Mucosa of descending colon (tissue), 3 donors: ENCODE data around the gene PRKAR2B. TPM values are rescaled to one million over a fixed set of nuclear protein-coding genes. Genes with fewer than 3 reads are reported as not detected.
"Not testable (repeated sequence)": the region's sequence is repeated elsewhere in the genome, so short reads cannot be mapped to it uniquely, and the experiment has no call there.

Source experiments
- ATAC-seq: fragments of 200-7000 bp; cut with Tn5 transposase; one replicate; pipeline ENCODE4 v1.9.1; 2020; ENCODE audit warnings: mild to moderate bottlenecking, moderate library complexity
- DNase-seq, 3 donors: peaks; one replicate each; pipeline ENCODE4 v3.0.0-alpha.2; 2020
- H3K36me3 ChIP-seq: fragments of 200-600 bp; one replicate; pipeline ENCODE4 v1.8.0; 2021; ENCODE audit warnings: low read depth, mild to moderate bottlenecking
- H3K4me1 ChIP-seq: fragments of 200-600 bp; one replicate; pipeline ENCODE4 v1.8.0; 2021; ENCODE audit warnings: low read depth, mild to moderate bottlenecking
- H3K4me3 ChIP-seq: fragments of 200-600 bp; one replicate; pipeline ENCODE4 v1.8.0; 2021; ENCODE audit warnings: mild to moderate bottlenecking
- H3K9me3 ChIP-seq: fragments of 200-600 bp; one replicate; pipeline ENCODE4 v1.8.0; 2021; ENCODE audit warnings: mild to moderate bottlenecking
- CTCF ChIP-seq: fragments of 200-600 bp; IDR thresholded peaks from one replicate; pipeline ENCODE4 v1.8.0; 2022; ENCODE audit warnings: antibody characterized with exemption, mild to moderate bottlenecking
- intact Hi-C, 2 donors: fragments of 100-400 bp; cut with DNase I in 1 of 2; cut with micrococcal nuclease in 1 of 2; formaldehyde crosslinking; loops; one replicate each; pipeline versions ENCODE4 v1.11.0 to v1.11.1; 2022; cut with DNase I, micrococcal nuclease
- total RNA-seq, 3 donors: library from RNA; stranded (reverse); fragmentation: NEBNext Ultra II Directional in 2 of 3; extraction: Animal tissue kit (Norgen Biotek cat#: 25700) in 2 of 3; gene quantifications; one replicate each; pipeline versions ENCODE4 v1.2.1 to v1.2.4, GENCODE V29; 2021 to 2023
- donor health status: DM: no; HTN: no; CAD: no; lungs with moderate emphysema.
- donor health status: DM: no; HTN: no; CAD: no.
- donor health status: DM: no; HTN: yes; CAD: no.

The PRKAR2B gene
- total RNA-seq, 3 donors from 2014 or later, result 4.6 to 20.8 (median 6.4) TPM

GRCh38 chr7:107151538-107151937 lies 107.0 kb downstream of the PRKAR2B start:
- DNase-seq (no peak), ATAC-seq (no peak)
- intact Hi-C loops, result loop anchor here (5.0 to 10.0 kb wide), 2 partner anchors 204 to 357 kb away; no protein-coding TSS in a partner anchor
- H3K4me1 ChIP-seq, result no peaks in the 10 kb centered on the region
- no peak for TF ChIP-seq CTCF
- H3K36me3 ChIP-seq, result no peaks in the 10 kb centered on the region
- no peaks in the 10 kb centered on the region for H3K9me3 ChIP-seq
- no peak overlapping the region for H3K4me3 ChIP-seq

DNA sequence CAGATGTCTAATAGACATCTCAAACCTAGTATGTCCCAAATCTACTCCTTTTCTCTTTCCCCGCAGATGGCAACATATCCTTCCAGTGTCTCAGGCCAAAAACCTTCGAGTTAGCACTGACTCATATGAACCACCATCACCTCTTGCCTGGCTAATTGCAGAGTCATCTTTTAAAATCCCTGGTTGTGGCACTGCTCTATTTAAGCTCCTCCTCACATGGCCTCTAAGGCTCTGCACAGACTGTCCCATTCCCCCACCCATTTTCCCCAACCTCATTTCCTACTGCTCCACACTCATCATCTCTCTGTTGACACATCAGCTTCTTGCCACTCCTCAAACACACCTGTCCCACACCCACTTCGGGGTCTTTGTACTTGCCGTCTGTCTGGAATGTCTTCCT lies 107.5 kb downstream of the PRKAR2B start:
- intact Hi-C loops, result loop anchor here (5.0 to 10.0 kb wide), 2 partner anchors 205 to 357 kb away; no protein-coding TSS in a partner anchor
- H3K9me3 ChIP-seq, result no peaks in the 10 kb centered on the region
- H3K4me1 ChIP-seq, result no peaks in the 10 kb centered on the region
- no peaks in the 10 kb centered on the region for H3K36me3 ChIP-seq
- no peak for TF ChIP-seq CTCF
- DNase-seq (peak in 1 of 3 donors; percentile 35), ATAC-seq (peak; percentile 52)
- H3K4me3 ChIP-seq, result no peak overlapping the region

DNA sequence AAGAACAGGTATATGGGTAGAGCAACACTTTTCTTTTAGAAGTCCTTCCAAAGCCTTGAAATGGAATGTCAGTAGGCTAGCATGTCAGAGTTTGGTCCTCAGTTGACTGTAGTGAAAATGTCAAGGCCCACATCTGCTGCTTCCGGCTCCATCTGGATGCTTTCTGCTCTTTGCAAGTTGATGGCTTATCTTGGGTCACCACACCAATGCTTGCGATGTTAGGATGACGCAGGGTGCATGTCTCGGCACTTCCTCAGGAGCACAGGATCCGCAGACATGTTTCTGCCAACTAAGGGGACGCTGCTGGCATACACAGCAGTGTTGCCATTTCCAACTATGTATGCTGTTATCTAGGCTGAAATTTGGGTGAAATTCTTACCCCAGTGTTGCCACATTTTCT lies 110.3 kb downstream of the PRKAR2B start:
- intact Hi-C loops, result loop anchor here (5.0 to 10.0 kb wide), 2 partner anchors 208 to 360 kb away; no protein-coding TSS in a partner anchor

DNA sequence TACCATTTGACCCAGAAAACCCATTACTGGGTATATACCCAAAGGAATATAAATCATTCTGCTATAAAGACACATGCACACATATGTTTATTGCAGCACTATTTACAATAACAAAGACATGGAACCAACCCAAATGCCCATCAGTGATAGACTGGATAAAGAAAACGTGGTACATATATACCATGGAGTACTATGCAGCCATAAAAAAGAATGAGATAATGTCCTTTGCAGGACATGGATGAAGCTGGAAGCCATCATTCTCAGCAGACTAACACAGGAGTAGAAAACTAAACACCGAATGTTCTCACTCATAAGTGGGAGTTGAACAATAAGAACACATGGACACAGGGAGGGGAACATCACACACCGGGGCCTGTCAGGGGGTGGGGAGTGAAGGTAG lies 111.2 kb downstream of the PRKAR2B start:
- H3K4me1 ChIP-seq, H3K9me3 ChIP-seq, H3K36me3 ChIP-seq, H3K4me3 ChIP-seq, ATAC-seq, DNase-seq: not testable (repeated sequence)
- intact Hi-C loops, result loop anchor here in 1 of 2 donors (10.0 kb wide), 1 partner anchor 361 kb away; no protein-coding TSS in a partner anchor

More for the DNA sequence above, 110.3 kb downstream of the PRKAR2B start:
- H3K4me3 ChIP-seq, result no peak overlapping the region
- no peak for TF ChIP-seq CTCF
- no peaks in the 10 kb centered on the region for H3K36me3 ChIP-seq
- no peaks in the 10 kb centered on the region for H3K9me3 ChIP-seq
- no peaks in the 10 kb centered on the region for H3K4me1 ChIP-seq
- DNase-seq (no peak), ATAC-seq (no peak)

GRCh38 chr7:107157091-107157490 lies 112.6 kb downstream of the PRKAR2B start:
- Histone ChIP-seq H3K36me3 (no peaks in the 10 kb centered on the region), H3K9me3 (no peaks in the 10 kb centered on the region), H3K4me1 (no peaks in the 10 kb centered on the region), H3K4me3 (no peak overlapping the region)
- no peak for TF ChIP-seq CTCF
- ATAC-seq, result no peak
- intact Hi-C loops, result loop anchor here in 1 of 2 donors (10.0 kb wide), 1 partner anchor 362 kb away; no protein-coding TSS in a partner anchor
- DNase-seq, result no peak

DNA sequence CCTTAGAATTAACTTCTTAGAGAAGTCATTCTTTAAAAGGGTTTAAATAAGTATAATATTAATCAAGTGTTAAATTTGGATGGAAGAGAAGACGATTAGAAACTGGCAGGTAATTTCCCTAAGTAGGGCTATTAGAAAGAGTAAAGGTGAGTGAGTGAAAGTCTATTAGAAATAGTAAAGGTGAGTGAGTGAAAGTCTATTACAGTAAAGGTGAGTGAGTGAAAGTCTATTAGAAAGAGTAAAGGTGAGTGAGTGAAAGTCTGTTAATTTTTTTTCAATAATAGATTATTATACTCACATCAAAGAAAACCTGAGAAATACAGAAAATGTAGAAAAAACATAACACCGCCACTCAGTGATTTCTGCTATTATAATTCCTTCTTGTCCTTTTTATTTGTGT lies 113.5 kb downstream of the PRKAR2B start:
- Histone ChIP-seq H3K36me3 (no peaks in the 10 kb centered on the region), H3K4me1 (no peaks in the 10 kb centered on the region), H3K4me3 (no peak overlapping the region), H3K9me3 (no peaks in the 10 kb centered on the region)
- DNase-seq (no peak), ATAC-seq (no peak)
- intact Hi-C loops, result loop anchor here in 1 of 2 donors (10.0 kb wide), 1 partner anchor 363 kb away; no protein-coding TSS in a partner anchor
- TF ChIP-seq CTCF, result no peak
